ENCODE measurements around the gene C4orf46. TPM values are rescaled to one million over a fixed set of nuclear protein-coding genes. Genes with fewer than 3 reads are reported as not detected.

The C4orf46 gene
- total and polyA plus RNA-seq, 2 experiments from 2014 or later: 23.9 to 41.5 TPM

GRCh38 chr4:158644356-158644755 lies 27.3 kb downstream of the C4orf46 start:
- no peaks in the 10 kb centered on the region for H3F3A ChIP-seq (replicated peaks; ENCODE audit: low read depth)
- 0 out of 2 replicates have a peak, but pooled peaks cover 8% of the 10 kb centered on the region for H3K9me2 ChIP-seq (ENCODE audit: insufficient read depth)
- no peak overlapping the region for H3K4me2 ChIP-seq
- Mint-ChIP-seq H3K36me3 (ENCODE audit: low read depth) (peaks cover 3% of the 10 kb centered on the region; the same call in 1 of the 3 replicates), H3K27me3 (ENCODE audit: insufficient read depth, low read depth, poor library complexity) (peaks cover 1% of the 10 kb centered on the region), H3K27ac (no peak overlapping the region), H3K9me3 (peaks cover 3% of the 10 kb centered on the region; the same call in 2 of the 3 replicates), H3K4me1 (no peaks in the 10 kb centered on the region), H3K4me3 (no peak overlapping the region)
- no peak overlapping the region for H3K27ac ChIP-seq (ENCODE audit: low read depth)
- H3K79me2 ChIP-seq (replicated peaks; ENCODE audit: insufficient read depth): no peaks in the 10 kb centered on the region
- no peaks in the 10 kb centered on the region for H3K4me1 ChIP-seq (ENCODE audit: insufficient read depth)
- no peak overlapping the region for H3K4me3 ChIP-seq
- H2AFZ ChIP-seq: no peak overlapping the region
- no peaks in the 10 kb centered on the region for H3K36me3 ChIP-seq (ENCODE audit: insufficient read depth)
- H4K20me1 ChIP-seq (replicated peaks; ENCODE audit: insufficient read depth): no peaks in the 10 kb centered on the region
- DNase-seq (ENCODE audit: low spot score) (no peak), ATAC-seq (no peak)
- no peaks in the 10 kb centered on the region for H3K27me3 ChIP-seq (ENCODE audit: insufficient read depth)
- TF ChIP-seq ZNF331 (CRISPR knock-in tag; IDR thresholded peaks at IDR 0.05; ENCODE audit: low read depth) (no peak), EZH2 (IDR thresholded peaks at IDR 0.05; ENCODE audit: low read depth, unreplicated experiment) (no peak), ETS1 (IDR thresholded peaks at IDR 0.05) (no peak), NANOG (IDR thresholded peaks at IDR 0.05; ENCODE audit: borderline replicate concordance) (no peak), ZNF462 (CRISPR knock-in tag; IDR thresholded peaks at IDR 0.05) (no peak), JUNB (IDR thresholded peaks at IDR 0.05; ENCODE audit: unreplicated experiment) (no peak), EZH2phosphoT487 (IDR thresholded peaks at IDR 0.05; ENCODE audit: unreplicated experiment) (no peak), POLR2AphosphoS5 (IDR thresholded peaks at IDR 0.05; ENCODE audit: low read depth) (no peak), STAT1 (IDR thresholded peaks at IDR 0.05; ENCODE audit: unreplicated experiment) (no peak), CREB1 (CRISPR knock-in tag; IDR thresholded peaks at IDR 0.05; ENCODE audit: low read depth) (no peak)

Data from GM23338 (cell line).